ENCODE results near the gene LILRB4. TPM values are rescaled to one million over a fixed set of nuclear protein-coding genes. Genes with fewer than 3 reads are reported as not detected.
"Not testable (repeated sequence)": the region's sequence is repeated elsewhere in the genome, so short reads cannot be mapped to it uniquely, and the experiment has no call there.

The LILRB4 gene
- total RNA-seq, 1 experiment from 2014 or later, result not detected

DNA sequence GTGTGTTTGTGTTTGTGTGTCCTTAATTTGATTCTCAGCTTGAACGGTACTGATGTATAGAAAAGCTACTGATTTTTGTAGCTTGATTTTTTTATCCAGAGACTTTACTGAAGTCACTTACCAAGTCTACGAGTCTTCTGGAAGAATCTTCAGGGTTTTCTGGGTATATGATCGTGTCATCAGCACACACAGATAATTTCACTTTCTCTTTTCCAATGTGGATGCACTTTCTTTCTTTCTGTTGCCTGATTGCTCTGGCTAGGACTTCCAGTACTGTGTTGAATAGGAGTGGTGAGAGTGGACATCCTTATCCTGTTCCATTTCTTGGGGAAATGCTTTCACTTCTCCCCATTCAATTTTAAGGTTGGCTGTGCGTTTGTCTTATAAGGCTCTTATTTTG, 40.4 kb upstream of the LILRB4 start:
- Histone ChIP-seq H3K23me2 (ENCODE audit: insufficient read length, low read depth, low read length, poor library complexity, severe bottlenecking) (no peaks in the 10 kb centered on the region), H2BK20ac (ENCODE audit: low read depth, low read length, poor library complexity, severe bottlenecking) (no peak overlapping the region), H4K5ac (ENCODE audit: insufficient read length, low read depth, low read length) (no peak overlapping the region), H3K4me1 (ENCODE audit: insufficient read depth, low read length) (no peaks in the 10 kb centered on the region), H3K27me3 (ENCODE audit: insufficient read depth, low read length) (no peaks in the 10 kb centered on the region), H3K79me2 (ENCODE audit: insufficient read depth, low read length) (no peaks in the 10 kb centered on the region), H3K14ac (ENCODE audit: insufficient read depth, low read length) (no peak overlapping the region), H3K4ac (ENCODE audit: low read depth, low read length) (no peak overlapping the region), H3K23ac (ENCODE audit: insufficient read length, low read depth, low read length) (no peak overlapping the region), H2BK120ac (ENCODE audit: low read depth, low read length, poor library complexity, severe bottlenecking) (no peak overlapping the region), H3K79me1 (ENCODE audit: insufficient read depth, low read depth, low read length, poor library complexity, severe bottlenecking) (no peaks in the 10 kb centered on the region), H3T11ph (ENCODE audit: low read length) (no peak overlapping the region), H4K91ac (ENCODE audit: insufficient read length, low read depth, low read length) (no peak overlapping the region), H2AFZ (ENCODE audit: low read length) (no peak overlapping the region), H3K27ac (ENCODE audit: insufficient read length, low read depth, low read length) (no peak overlapping the region), H4K20me1 (ENCODE audit: control insufficient read depth, insufficient read depth, insufficient read length) (no peaks in the 10 kb centered on the region), H3K9ac (ENCODE audit: extremely low read depth, insufficient read length, low read length) (no peak overlapping the region), H2BK15ac (ENCODE audit: low read depth, low read length) (no peak overlapping the region), H2BK5ac (ENCODE audit: insufficient read length, low read length) (no peak overlapping the region), H2AK5ac (ENCODE audit: insufficient read length, low read length) (no peak overlapping the region), H3K4me2 (ENCODE audit: insufficient read depth, insufficient read length, low read length) (no peak overlapping the region), H4K8ac (replicated peaks; ENCODE audit: insufficient read length, low read depth, low read length) (no peak overlapping the region), H3K9me3 (ENCODE audit: control insufficient read depth, low read depth, low read length) (peaks cover 49% of the 10 kb centered on the region), H2BK12ac (ENCODE audit: insufficient read length, low read depth, low read length) (no peak overlapping the region), H3K18ac (ENCODE audit: insufficient read length, low read depth, low read length) (no peak overlapping the region), H3K56ac (ENCODE audit: insufficient read length, low read depth, low read length) (no peak overlapping the region)
- DNase-seq, result no peak
- no peak overlapping the region for H3K27ac Mint-ChIP-seq
- H3K9me3 Mint-ChIP-seq, result peaks cover 73 to 79% of the 10 kb centered on the region in 2 experiments
- H3K27me3 Mint-ChIP-seq (ENCODE audit: low read depth), result peaks cover 1% of the 10 kb centered on the region; the same call in 1 of the 2 replicates
- no peak overlapping the region for H3K4me3 Mint-ChIP-seq
- no peaks in the 10 kb centered on the region for H3K4me1 Mint-ChIP-seq
- no peak for TF ChIP-seq CTCF (conservative IDR thresholded peaks at IDR 0.05)
- no CpG with 5 or more reads among the region's 4 CpGs for WGBS (ENCODE audit: extremely low coverage, insufficient read length, low lambda C conversion rate)
- peaks cover 0 to 31% (median 16%) of the 10 kb centered on the region in 3 experiments; a peak in 5 of 7 replicates for H3K36me3 Mint-ChIP-seq (ENCODE audit: insufficient read depth in 1 of 3, low read depth in 3 of 3)

DNA sequence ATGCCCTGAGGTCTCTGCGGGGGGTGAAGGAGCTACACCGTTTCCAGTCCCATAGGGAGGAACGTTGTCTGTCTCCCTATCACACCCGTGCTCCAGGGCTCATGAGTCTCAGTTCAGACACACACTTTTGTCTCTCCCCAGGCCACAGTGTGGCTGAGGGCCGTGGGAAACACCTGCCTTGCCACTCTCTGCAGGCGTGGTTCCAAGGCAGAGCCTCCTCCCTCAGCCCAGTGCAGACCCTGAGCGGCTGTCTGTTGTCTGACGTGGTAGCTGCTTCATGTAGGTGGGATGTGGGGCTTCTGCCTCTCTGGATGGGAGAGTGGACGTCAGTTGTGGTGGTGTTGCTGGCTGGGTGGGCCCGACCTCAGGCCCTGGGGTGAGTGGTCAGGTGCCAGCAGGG, 38.6 kb upstream of the LILRB4 start:
- not testable (repeated sequence) for H2BK5ac ChIP-seq (ENCODE audit: insufficient read length, low read length); H3K23me2 ChIP-seq (ENCODE audit: insufficient read length, low read depth, low read length, poor library complexity, severe bottlenecking); H3K4me3 Mint-ChIP-seq; H3K4me1 ChIP-seq (ENCODE audit: insufficient read depth, low read length); H4K20me1 ChIP-seq (ENCODE audit: control insufficient read depth, insufficient read depth, insufficient read length); H3K79me2 ChIP-seq (ENCODE audit: insufficient read depth, low read length); DNase-seq; H2BK20ac ChIP-seq (ENCODE audit: low read depth, low read length, poor library complexity, severe bottlenecking); H3K27me3 ChIP-seq (ENCODE audit: insufficient read depth, low read length); H3K18ac ChIP-seq (ENCODE audit: insufficient read length, low read depth, low read length); H3K4me2 ChIP-seq (ENCODE audit: insufficient read depth, insufficient read length, low read length); H3K23ac ChIP-seq (ENCODE audit: insufficient read length, low read depth, low read length); H2BK12ac ChIP-seq (ENCODE audit: insufficient read length, low read depth, low read length); H3K27ac ChIP-seq (ENCODE audit: insufficient read length, low read depth, low read length); H3K79me1 ChIP-seq (ENCODE audit: insufficient read depth, low read depth, low read length, poor library complexity, severe bottlenecking); H4K5ac ChIP-seq (ENCODE audit: insufficient read length, low read depth, low read length); H3K9ac ChIP-seq (ENCODE audit: extremely low read depth, insufficient read length, low read length); H3K27me3 Mint-ChIP-seq (ENCODE audit: low read depth); H3K27ac Mint-ChIP-seq; H3T11ph ChIP-seq (ENCODE audit: low read length); H2BK15ac ChIP-seq (ENCODE audit: low read depth, low read length); H2AFZ ChIP-seq (ENCODE audit: low read length); H3K4ac ChIP-seq (ENCODE audit: low read depth, low read length); H3K56ac ChIP-seq (ENCODE audit: insufficient read length, low read depth, low read length); H2AK5ac ChIP-seq (ENCODE audit: insufficient read length, low read length); H4K91ac ChIP-seq (ENCODE audit: insufficient read length, low read depth, low read length); H4K8ac ChIP-seq (replicated peaks; ENCODE audit: insufficient read length, low read depth, low read length); H3K4me1 Mint-ChIP-seq; H3K14ac ChIP-seq (ENCODE audit: insufficient read depth, low read length); H2BK120ac ChIP-seq (ENCODE audit: low read depth, low read length, poor library complexity, severe bottlenecking)
- Mint-ChIP-seq H3K36me3 (ENCODE audit: insufficient read depth in 1 of 3, low read depth in 3 of 3) (peaks cover 0 to 30% (median 20%) of the 10 kb centered on the region in 3 experiments; a peak in 5 of 7 replicates), H3K9me3 (peaks cover 80 to 82% of the 10 kb centered on the region in 2 experiments)
- no CpG with 5 or more reads among the region's 10 CpGs for WGBS (ENCODE audit: extremely low coverage, insufficient read length, low lambda C conversion rate)
- H3K9me3 ChIP-seq (ENCODE audit: control insufficient read depth, low read depth, low read length), result peaks cover 67% of the 10 kb centered on the region

Measured in H9 (cell line).